ENCODE data around the gene CALD1. TPM values are rescaled to one million over a fixed set of nuclear protein-coding genes. Genes with fewer than 3 reads are reported as not detected.

The CALD1 gene
- total RNA-seq, 1 experiment from 2014 or later, result 182 TPM

DNA sequence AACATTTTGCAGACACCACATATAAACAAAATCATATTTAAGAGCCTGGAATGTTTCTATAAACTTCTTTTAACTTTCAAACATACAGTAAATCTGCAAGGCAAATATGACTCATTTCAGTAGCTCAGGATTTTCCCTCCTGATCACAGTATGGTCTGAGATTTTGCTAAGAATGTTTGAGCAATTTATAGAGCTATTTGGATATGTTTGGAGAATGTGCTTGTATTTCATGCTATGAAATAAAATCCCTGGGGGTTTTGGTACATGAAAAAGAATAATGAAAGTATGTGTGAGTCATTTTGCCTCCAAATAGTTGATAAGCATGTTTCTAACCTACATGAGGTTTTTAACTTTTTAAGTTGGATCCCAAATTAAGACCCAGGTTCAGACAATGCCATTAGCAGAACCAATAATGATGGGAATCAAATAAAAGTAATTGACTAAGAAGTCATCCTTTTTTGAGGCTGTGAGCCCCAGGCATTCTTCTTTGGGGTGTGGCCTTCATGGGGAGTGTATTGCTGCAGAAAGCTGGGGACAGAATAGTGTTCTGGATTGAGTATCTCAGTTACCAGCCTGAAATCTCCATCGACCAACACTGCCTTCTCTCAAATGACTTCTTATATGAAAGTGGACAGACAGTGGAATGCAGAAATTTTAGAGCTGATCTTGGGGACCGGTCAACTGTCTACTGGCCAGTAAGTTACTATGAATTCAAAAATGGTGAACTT, 140.8 kb downstream of the CALD1 start:
- in situ Hi-C loops (cut with HindIII; ENCODE audit: low pct_unique_long_range_greater_than_20kb, low sequenced_read_pairs), result no loop called here
- DNase-seq (ENCODE audit: low read depth, low spot score), result no peak

DNA sequence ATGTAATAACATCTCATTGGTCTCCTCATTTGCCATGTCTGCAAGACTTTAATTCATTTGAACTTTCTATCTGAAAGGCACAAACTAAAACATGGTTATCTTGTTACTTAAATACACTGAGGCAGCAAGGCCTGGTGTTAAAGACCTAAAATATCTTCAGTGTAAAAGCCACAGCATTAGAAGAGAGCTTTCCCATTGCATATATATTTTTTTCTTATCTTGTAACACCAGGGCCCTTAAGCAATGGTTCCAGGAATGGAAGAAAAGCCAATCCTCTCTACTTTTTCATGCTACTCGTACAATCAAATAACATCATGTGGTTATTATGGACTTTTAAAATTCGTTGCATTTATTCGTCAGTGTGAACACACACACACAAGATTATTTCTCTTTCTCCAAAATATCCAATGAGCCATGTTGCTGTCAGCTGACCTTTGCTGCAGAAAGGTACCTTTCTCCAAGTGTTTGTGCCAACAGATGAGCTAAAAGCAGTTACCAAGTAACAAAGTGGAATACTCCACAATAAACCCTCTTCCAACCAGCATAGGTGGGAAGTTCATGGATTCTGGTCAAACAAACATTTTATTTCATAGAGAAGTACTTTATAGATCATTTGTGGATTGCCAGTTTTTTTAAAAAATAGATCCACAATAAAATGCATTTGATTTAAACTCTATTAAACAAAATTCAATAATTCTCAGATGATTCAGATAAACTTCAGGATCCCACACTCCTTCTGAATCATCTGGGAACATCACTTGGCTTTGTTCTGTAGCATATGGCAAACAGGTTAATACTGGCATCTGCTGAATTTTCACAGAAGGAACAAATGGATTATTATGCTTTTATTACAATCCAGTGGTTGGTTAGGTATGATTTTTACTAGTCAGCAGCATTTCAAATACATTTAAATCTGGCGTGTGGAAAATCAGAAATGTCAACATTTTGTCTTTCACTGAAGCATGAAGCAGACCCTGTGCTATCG, 143.6 kb downstream of the CALD1 start:
- no peak for DNase-seq (ENCODE audit: low read depth, low spot score)
- in situ Hi-C loops (cut with HindIII; ENCODE audit: low pct_unique_long_range_greater_than_20kb, low sequenced_read_pairs), result no loop called here

DNA sequence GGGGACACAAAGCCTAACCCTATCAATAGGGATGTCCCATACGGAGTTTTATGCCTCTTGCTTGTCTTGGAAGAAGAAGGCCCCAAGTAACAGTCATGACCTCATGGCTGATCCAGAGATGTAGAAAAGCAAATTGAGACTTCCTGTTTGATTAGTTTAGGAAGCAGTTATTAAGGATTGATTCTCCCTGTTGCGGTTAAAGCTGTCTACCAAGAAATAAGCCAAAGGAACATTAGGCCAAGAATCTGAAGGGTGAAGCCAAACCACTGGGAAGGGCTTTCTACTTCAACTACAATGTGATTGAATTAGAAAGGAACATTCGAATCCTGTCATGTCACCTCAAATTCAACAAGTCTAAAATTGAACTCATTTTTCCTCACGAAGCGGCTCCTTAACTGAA, 146.3 kb downstream of the CALD1 start:
- in situ Hi-C loops (cut with HindIII; ENCODE audit: low pct_unique_long_range_greater_than_20kb, low sequenced_read_pairs), result no loop called here
- no peak for DNase-seq (ENCODE audit: low read depth, low spot score)

DNA sequence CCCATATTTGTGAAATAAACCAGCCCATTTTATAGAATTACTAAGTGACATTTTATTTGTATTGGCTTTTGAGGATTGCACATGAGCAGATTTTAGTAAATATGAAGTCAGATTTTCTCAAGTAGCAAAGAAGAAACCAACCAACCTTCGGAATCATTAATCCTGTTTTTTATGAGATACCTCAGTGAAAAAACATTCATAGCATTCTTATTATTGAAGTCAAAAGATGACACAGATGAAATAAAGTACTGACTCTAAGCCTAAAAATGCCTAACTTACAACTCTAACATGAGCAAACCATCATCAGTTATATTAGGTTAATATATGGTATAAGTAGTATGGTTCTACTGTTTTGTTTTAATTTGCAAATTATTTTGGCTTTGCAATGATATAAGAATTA, 147.0 kb downstream of the CALD1 start:
- DNase-seq (ENCODE audit: low read depth, low spot score), result no peak
- in situ Hi-C loops (cut with HindIII; ENCODE audit: low pct_unique_long_range_greater_than_20kb, low sequenced_read_pairs), result no loop called here

DNA sequence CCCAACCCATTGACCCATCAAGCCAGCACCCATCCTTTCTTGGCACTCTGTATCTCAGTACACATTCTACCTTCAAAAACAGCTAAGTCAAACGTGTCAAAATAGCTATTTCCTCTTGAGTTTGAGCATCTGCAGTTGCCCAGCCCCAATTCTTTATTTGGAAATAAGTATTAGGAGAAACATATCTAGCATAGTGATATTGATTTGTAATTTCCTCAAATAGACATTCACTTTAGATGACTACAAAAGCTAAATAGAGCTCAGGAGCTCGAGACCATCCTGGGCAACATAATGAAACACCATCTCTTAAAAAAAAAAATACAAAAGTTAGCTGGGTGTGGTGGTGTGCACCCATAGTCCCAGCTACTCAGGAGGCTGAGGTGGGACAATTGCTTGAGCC, 147.6 kb downstream of the CALD1 start:
- no peak for DNase-seq (ENCODE audit: low read depth, low spot score)
- in situ Hi-C loops (cut with HindIII; ENCODE audit: low pct_unique_long_range_greater_than_20kb, low sequenced_read_pairs), result no loop called here

DNA sequence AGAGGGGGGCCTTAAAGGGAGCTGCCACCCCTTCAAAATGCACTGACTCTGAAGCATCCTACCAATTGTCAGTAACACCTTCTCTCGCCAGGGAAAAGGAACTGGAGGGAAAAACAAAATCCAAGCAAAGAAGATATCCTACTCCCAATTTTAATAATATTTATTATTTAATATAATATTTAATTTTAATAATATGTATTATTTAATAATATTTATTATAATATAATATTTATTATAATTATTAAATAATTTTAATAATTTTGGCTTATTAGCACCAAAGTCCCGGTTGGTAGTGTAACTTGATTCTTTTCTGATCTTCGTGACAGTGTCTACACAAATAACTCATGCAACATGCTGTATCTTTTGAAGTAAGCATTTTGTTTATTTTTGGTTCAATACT, 148.3 kb downstream of the CALD1 start:
- in situ Hi-C loops (cut with HindIII; ENCODE audit: low pct_unique_long_range_greater_than_20kb, low sequenced_read_pairs), result no loop called here
- DNase-seq (ENCODE audit: low read depth, low spot score), result no peak

DNA sequence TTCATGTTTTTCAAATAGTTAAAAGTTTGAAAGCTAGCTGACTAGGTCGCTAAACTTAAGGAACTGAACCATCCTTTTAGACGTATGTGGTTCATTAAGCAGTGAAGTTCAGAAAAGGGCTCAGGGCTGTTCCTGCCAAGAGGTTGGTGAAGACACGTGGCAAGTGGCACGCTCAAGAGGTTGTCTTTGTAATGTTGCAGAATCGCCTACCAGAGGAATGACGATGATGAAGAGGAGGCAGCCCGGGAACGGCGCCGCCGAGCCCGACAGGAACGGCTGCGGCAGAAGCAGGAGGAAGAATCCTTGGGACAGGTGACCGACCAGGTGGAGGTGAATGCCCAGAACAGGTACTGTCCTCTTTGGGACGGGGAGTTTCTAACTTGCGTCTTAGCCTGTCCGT, 149.1 kb downstream of the CALD1 start:
- DNase-seq (ENCODE audit: low read depth, low spot score), result no peak
- in situ Hi-C loops (cut with HindIII; ENCODE audit: low pct_unique_long_range_greater_than_20kb, low sequenced_read_pairs), result no loop called here

DNA sequence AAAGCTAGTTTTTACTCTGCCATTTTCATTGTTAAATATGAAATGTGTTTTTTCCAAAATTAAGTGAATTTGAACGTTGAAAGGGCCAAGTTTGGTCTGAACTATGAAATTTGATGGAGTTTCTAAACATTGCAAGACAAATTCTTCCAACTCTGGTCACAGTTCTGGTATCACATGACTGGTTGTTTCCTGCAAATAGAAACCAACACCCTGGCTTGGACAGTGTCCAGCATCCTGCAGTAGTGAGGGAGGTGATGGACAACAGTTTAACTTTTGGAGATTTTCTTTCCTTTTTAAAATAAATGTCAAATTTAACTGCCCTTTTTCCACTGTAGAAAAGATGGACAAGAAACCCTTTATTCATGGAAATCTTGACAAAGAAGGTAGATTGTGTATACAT, 152.1 kb downstream of the CALD1 start:
- in situ Hi-C loops (cut with HindIII; ENCODE audit: low pct_unique_long_range_greater_than_20kb, low sequenced_read_pairs), result no loop called here
- DNase-seq (ENCODE audit: low read depth, low spot score), result no peak

DNA sequence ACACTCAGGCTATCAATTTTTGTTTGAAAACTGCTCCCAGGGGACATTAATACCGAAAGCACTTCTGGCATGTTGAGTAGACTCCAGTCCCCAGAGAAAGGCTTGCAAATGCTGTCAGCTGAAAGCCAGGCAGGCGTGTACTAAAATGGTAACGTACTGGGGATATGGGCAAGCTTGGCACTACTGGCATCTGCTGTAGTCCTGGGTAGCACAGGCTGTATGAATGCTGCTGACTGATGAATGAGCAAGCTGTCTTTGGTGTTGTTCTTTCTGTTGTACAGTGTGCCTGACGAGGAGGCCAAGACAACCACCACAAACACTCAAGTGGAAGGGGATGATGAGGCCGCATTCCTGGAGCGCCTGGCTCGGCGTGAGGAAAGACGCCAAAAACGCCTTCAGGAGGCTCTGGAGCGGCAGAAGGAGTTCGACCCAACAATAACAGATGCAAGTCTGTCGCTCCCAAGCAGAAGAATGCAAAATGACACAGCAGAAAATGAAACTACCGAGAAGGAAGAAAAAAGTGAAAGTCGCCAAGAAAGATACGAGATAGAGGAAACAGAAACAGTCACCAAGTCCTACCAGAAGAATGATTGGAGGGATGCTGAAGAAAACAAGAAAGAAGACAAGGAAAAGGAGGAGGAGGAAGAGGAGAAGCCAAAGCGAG, 153.4 kb downstream of the CALD1 start:
- in situ Hi-C loops (cut with HindIII; ENCODE audit: low pct_unique_long_range_greater_than_20kb, low sequenced_read_pairs), result no loop called here
- DNase-seq (ENCODE audit: low read depth, low spot score), result no peak

DNA sequence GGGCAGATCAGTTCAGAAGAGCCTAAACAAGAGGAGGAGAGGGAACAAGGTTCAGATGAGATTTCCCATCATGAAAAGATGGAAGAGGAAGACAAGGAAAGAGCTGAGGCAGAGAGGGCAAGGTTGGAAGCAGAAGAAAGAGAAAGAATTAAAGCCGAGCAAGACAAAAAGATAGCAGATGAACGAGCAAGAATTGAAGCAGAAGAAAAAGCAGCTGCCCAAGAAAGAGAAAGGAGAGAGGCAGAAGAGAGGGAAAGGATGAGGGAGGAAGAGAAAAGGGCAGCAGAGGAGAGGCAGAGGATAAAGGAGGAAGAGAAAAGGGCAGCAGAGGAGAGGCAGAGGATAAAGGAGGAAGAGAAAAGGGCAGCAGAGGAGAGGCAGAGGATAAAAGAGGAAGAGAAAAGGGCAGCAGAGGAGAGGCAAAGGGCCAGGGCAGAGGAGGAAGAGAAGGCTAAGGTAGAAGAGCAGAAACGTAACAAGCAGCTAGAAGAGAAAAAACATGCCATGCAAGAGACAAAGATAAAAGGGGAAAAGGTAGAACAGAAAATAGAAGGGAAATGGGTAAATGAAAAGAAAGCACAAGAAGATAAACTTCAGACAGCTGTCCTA, 154.1 kb downstream of the CALD1 start:
- in situ Hi-C loops (cut with HindIII; ENCODE audit: low pct_unique_long_range_greater_than_20kb, low sequenced_read_pairs), result no loop called here
- no peak for DNase-seq (ENCODE audit: low read depth, low spot score)

DNA sequence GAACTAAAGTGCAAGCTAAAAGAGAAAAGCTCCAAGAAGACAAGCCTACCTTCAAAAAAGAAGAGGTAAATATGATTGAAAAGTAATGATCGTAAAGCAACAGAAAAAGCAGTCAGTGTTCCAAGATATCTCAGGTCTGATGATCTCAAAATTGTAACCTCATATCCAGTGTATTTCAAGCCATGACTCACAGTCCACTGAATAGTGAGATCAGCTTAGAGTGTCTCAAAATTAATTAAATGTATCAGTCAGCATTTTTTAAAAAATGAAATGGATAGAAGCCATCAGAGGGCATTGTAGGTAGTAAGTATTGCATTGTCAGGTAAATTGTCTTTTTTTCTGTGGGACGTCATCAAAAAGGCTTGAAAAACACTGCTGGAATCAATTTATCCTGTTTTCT, 156.3 kb downstream of the CALD1 start:
- DNase-seq (ENCODE audit: low read depth, low spot score), result no peak
- in situ Hi-C loops (cut with HindIII; ENCODE audit: low pct_unique_long_range_greater_than_20kb, low sequenced_read_pairs), result no loop called here

DNA sequence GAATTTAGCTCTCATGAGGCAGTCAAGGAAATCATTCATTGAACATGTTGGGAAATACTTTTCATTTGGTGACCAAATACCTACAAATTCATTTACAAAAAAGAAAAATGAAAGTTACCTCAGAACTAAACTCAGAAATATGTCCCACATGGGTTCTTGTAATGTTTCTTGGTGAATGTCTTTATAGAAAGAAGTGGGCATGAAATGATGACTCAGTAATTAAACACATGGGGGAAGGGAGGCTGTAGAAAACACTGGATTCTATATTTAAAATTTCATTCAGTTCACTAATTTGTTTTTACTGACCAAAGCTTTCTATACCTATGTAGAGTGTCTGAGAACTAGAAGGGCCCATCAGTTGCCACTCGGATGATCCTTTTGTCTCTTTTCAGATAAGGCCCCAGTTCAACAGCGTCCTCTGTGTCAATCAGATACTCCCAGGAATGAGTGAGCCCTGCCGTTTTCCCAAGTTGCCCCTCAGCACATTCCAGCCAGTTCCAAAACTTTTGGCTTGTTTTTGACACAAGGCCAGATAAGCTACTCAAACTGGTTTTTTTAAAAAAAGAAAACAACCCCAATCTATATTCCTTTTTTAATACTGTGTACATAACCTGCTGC, 157.6 kb downstream of the CALD1 start:
- in situ Hi-C loops (cut with HindIII; ENCODE audit: low pct_unique_long_range_greater_than_20kb, low sequenced_read_pairs), result no loop called here
- DNase-seq (ENCODE audit: low read depth, low spot score), result no peak

DNA sequence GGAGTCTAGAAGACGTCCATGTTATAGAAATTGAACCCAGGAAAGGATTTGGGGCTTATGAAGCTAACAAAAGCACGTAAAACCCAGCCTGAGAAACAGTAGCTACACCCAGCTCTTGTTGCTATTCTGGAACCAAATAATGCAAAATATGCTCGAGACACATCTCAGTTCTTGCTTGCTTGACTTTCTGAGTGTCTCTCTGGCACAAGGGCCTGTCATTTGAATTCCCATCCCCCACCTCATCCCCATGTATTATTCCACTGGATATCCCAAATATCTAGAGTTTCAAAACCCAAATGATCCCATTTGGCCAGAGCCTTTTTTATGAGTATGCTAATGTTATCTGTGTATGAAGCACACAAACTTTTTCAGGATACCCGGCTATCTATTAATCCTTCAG, 158.7 kb downstream of the CALD1 start:
- no peak for DNase-seq (ENCODE audit: low read depth, low spot score)
- in situ Hi-C loops (cut with HindIII; ENCODE audit: low pct_unique_long_range_greater_than_20kb, low sequenced_read_pairs), result no loop called here

DNA sequence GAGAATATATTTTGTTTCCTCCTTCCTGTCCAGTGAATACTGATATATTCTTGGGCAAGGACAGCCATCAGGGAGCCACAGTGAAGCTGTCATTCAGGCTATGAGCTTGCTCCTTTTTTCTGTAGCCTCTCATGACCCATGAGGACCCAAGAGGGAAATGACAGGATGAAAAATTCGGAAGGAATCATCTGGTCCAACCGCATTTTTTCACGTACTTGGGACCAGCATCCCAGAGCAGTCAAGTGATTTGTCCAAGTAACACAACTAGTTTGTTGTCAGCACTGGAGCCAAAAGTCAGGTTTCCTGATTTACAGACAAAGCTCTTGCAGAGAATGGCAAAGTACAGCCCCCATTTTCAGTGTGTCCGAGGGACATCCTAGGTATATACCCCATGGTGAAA, 159.7 kb downstream of the CALD1 start:
- DNase-seq (ENCODE audit: low read depth, low spot score), result no peak
- in situ Hi-C loops (cut with HindIII; ENCODE audit: low pct_unique_long_range_greater_than_20kb, low sequenced_read_pairs), result no loop called here

DNA sequence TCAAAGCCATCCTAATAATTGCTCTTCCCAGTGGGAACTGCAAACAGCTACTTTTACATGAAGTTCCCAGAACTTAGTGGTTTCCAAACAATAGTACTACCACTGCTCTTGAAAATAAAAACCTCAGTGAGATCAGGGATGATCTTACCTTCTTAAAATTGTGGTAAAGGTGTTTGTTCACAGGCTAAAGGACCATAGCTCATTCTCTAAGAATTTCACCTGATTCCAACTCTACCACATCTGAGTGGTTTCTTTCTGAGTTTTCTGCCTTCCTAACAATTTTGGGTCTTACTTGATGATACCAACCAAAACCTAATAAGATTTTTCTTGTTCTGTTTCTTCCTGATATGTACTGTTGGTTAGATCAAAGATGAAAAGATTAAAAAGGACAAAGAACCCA, 161.3 kb downstream of the CALD1 start:
- in situ Hi-C loops (cut with HindIII; ENCODE audit: low pct_unique_long_range_greater_than_20kb, low sequenced_read_pairs), result no loop called here
- DNase-seq (ENCODE audit: low read depth, low spot score), result no peak

DNA sequence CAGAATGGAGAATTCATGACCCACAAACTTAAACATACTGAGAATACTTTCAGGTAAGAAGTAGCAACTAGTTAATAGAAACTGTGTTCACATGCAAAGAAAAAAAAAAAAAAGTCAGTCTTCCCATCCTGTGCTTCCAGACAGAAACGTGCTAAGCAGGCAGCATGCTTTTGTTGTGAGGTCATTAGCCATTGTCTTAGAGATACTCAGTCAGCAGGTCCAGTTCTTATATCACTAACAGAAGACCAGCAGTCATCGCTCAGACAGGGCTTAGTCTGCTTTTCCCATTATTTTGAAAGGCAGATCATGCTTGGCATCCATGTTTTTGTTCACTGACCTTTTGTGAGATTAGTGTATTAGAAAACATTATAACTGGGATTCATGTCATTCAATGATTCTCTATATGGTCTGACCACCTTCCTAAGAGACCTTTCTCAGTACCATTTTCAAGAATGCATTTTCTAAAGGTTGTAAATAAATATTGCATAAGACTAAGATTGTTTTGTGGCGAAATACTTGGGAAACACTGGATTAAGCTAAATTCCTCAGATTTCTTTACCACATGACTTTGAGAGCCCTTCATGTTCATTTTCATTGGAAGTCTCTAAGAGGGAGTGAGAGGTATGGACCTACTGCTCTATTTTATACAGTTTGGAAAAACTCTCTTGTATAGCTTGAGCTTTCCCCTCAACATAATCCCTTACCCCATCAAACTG, 161.9 kb downstream of the CALD1 start:
- DNase-seq (ENCODE audit: low read depth, low spot score), result no peak
- in situ Hi-C loops (cut with HindIII; ENCODE audit: low pct_unique_long_range_greater_than_20kb, low sequenced_read_pairs), result no loop called here

DNA sequence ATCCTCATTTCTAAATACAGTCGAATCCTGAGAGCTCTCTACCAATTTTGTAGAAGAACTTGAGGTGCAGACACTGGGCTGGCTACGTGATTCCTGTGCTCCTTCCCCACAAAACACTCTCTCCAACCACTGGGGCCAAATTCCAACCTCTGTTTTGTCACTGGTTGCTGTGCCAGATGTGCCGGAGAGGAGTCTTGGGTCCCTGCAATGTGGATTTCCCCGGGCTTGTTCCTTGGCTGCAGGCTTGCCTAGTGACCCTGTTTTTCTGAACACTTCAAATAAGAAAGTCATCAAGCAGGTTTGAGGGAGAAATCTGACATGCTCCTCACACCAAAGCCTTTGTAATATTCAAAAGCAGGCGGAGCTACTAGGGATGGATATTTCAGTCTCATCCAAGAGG, 162.5 kb downstream of the CALD1 start:
- in situ Hi-C loops (cut with HindIII; ENCODE audit: low pct_unique_long_range_greater_than_20kb, low sequenced_read_pairs), result no loop called here
- no peak for DNase-seq (ENCODE audit: low read depth, low spot score)
